WTC11 (cell line): ENCODE results near the gene ACSF2. TPM values are rescaled to one million over a fixed set of nuclear protein-coding genes. Genes with fewer than 3 reads are reported as not detected.

Experiments used
- ATAC-seq: fragments of 200-7000 bp; cut with Tn5 transposase; 2 replicates; pipeline ENCODE4 v1.10.0; 2021; ENCODE audit warnings: mild to moderate bottlenecking, moderate library complexity
- CTCF ChIA-PET: fragments of 300-600 bp; sonication (Branson Sonifier 250); formaldehyde crosslinking; loops from one replicate; lab custom pipeline; 2021; ENCODE audit warnings: antibody characterized with exemption; lab: Charles Lee
- POLR2A ChIA-PET: fragments of 350-600 bp; sonication (Branson Sonifier 250); formaldehyde crosslinking; loops from one replicate; lab custom pipeline; 2021; ENCODE audit warnings: antibody characterized with exemption; lab: Charles Lee
- DNase-seq: peaks from one replicate; pipeline ENCODE4 v3.0.0; 2021; ENCODE audit warnings: low spot score
- H3K27ac Mint-ChIP-seq: 2 replicates; pipeline ENCODE4 v1.8.0; 2021; ENCODE audit warnings: mixed read lengths
- H3K27me3 Mint-ChIP-seq: 2 replicates; pipeline ENCODE4 v1.8.0; 2021; ENCODE audit warnings: low read depth, mild to moderate bottlenecking, moderate library complexity, mixed read lengths
- H3K36me3 Mint-ChIP-seq: 2 replicates; pipeline ENCODE4 v1.8.0; 2021; ENCODE audit warnings: mixed read lengths
- H3K4me1 Mint-ChIP-seq: 2 replicates; pipeline ENCODE4 v1.8.0; 2022; ENCODE audit warnings: mixed read lengths
- H3K4me3 Mint-ChIP-seq: 2 replicates; pipeline ENCODE4 v1.8.0; 2021; ENCODE audit warnings: mild to moderate bottlenecking, moderate library complexity, mixed read lengths
- H3K9me3 Mint-ChIP-seq: 2 replicates; pipeline ENCODE4 v1.8.0; 2021; ENCODE audit warnings: mixed read lengths
- ATF1 ChIP-seq: sonication (generic); formaldehyde crosslinking; IDR thresholded peaks from 2 replicates; pipeline ENCODE4 v1.8.1; 2023; ENCODE audit warnings: mild to moderate bottlenecking, moderate library complexity, missing genetic modification reagents
- FOXJ3 ChIP-seq: sonication (generic); formaldehyde crosslinking; IDR thresholded peaks from 2 replicates; pipeline ENCODE4 v1.9.0; 2021; ENCODE audit warnings: missing genetic modification reagents, mild to moderate bottlenecking, borderline replicate concordance
- JUN ChIP-seq: sonication (generic); formaldehyde crosslinking; IDR thresholded peaks from 2 replicates; pipeline ENCODE4 v1.8.0; 2023; ENCODE audit warnings: mild to moderate bottlenecking, missing genetic modification reagents
- KAT7 ChIP-seq: sonication (generic); formaldehyde crosslinking; IDR thresholded peaks from 2 replicates; pipeline ENCODE4 v1.8.1; 2023; ENCODE audit warnings: missing genetic modification reagents, mild to moderate bottlenecking, borderline replicate concordance
- SOX15 ChIP-seq: fragments of 250-450 bp; sonication (Bioruptor Pico); IDR thresholded peaks from 2 replicates; pipeline ENCODE4 v1.9.0; 2021; ENCODE audit warnings: mild to moderate bottlenecking
- TEAD1 ChIP-seq: sonication (generic); formaldehyde crosslinking; IDR thresholded peaks from 2 replicates; pipeline ENCODE4 v1.8.0; 2022; ENCODE audit warnings: mild to moderate bottlenecking, missing genetic modification reagents
- TEAD4 ChIP-seq: sonication (generic); formaldehyde crosslinking; IDR thresholded peaks from 2 replicates; pipeline ENCODE4 v1.8.0; 2022; ENCODE audit warnings: mild to moderate bottlenecking, missing genetic modification reagents
- ZBTB21 ChIP-seq: sonication (generic); formaldehyde crosslinking; IDR thresholded peaks from 2 replicates; pipeline ENCODE4 v1.8.1; 2023; ENCODE audit warnings: mild to moderate bottlenecking, missing genetic modification reagents, borderline replicate concordance
- ZNF121 ChIP-seq: sonication (generic); formaldehyde crosslinking; IDR thresholded peaks from 2 replicates; pipeline ENCODE4 v1.8.0; 2023; ENCODE audit warnings: missing genetic modification reagents
- ZNF396 ChIP-seq: fragments of 250-450 bp; sonication (Bioruptor Pico); IDR thresholded peaks from 2 replicates; pipeline ENCODE4 v1.8.0; 2021; ENCODE audit warnings: mild to moderate bottlenecking, moderate library complexity, borderline replicate concordance
- ZNF671 ChIP-seq: fragments of 250-450 bp; sonication (Bioruptor Pico); IDR thresholded peaks from 2 replicates; pipeline ENCODE4 v1.8.0; 2021; ENCODE audit warnings: mild to moderate bottlenecking
- total RNA-seq: library from RNA; stranded (reverse); gene quantifications from 3 replicates; pipeline ENCODE4 v1.2.3, GENCODE V29; 2021
- TF ChIP-seq, protein P1 (sequence below): fragments of 250-450 bp; sonication (Bioruptor Pico); IDR thresholded peaks from 2 replicates; pipeline ENCODE4 v1.9.0; 2021; ENCODE audit warnings: moderate library complexity, mild to moderate bottlenecking, inconsistent platforms, borderline replicate concordance
- TF ChIP-seq, protein P2 (sequence below): sonication (generic); formaldehyde crosslinking; IDR thresholded peaks from 2 replicates; pipeline ENCODE4 v1.8.1; 2023; ENCODE audit warnings: mild to moderate bottlenecking, missing genetic modification reagents
- TF ChIP-seq, protein P3 (sequence below): sonication (generic); formaldehyde crosslinking; conservative IDR thresholded peaks from 2 replicates; pipeline ENCODE4 v1.8.1; 2023; ENCODE audit warnings: mild to moderate bottlenecking, low read depth, missing genetic modification reagents, moderate library complexity
- TF ChIP-seq, protein P4 (sequence below): fragments of 250-450 bp; sonication (Bioruptor Pico); IDR thresholded peaks from 2 replicates; pipeline ENCODE4 v1.9.0; 2021; ENCODE audit warnings: mild to moderate bottlenecking
- TF ChIP-seq, protein P5 (sequence below): sonication (generic); formaldehyde crosslinking; IDR thresholded peaks from 2 replicates; pipeline ENCODE4 v1.8.1; 2023; ENCODE audit warnings: mild to moderate bottlenecking, missing genetic modification reagents, moderate library complexity
- TF ChIP-seq, protein P6 (sequence below): sonication (generic); formaldehyde crosslinking; IDR thresholded peaks from 2 replicates; pipeline ENCODE4 v1.8.1; 2022; ENCODE audit warnings: mild to moderate bottlenecking, moderate library complexity, missing genetic modification reagents
- TF ChIP-seq, protein P7 (sequence below): sonication (generic); formaldehyde crosslinking; IDR thresholded peaks from 2 replicates; pipeline ENCODE4 v1.8.1; 2022; ENCODE audit warnings: missing genetic modification reagents, borderline replicate concordance
- TF ChIP-seq, protein P8 (sequence below): sonication (generic); formaldehyde crosslinking; IDR thresholded peaks from 2 replicates; pipeline ENCODE4 v1.8.0; 2023; ENCODE audit warnings: missing genetic modification reagents, mild to moderate bottlenecking, borderline replicate concordance

ACSF2 gene
- total RNA-seq, 1 experiment from 2014 or later: 19.9 TPM

DNA sequence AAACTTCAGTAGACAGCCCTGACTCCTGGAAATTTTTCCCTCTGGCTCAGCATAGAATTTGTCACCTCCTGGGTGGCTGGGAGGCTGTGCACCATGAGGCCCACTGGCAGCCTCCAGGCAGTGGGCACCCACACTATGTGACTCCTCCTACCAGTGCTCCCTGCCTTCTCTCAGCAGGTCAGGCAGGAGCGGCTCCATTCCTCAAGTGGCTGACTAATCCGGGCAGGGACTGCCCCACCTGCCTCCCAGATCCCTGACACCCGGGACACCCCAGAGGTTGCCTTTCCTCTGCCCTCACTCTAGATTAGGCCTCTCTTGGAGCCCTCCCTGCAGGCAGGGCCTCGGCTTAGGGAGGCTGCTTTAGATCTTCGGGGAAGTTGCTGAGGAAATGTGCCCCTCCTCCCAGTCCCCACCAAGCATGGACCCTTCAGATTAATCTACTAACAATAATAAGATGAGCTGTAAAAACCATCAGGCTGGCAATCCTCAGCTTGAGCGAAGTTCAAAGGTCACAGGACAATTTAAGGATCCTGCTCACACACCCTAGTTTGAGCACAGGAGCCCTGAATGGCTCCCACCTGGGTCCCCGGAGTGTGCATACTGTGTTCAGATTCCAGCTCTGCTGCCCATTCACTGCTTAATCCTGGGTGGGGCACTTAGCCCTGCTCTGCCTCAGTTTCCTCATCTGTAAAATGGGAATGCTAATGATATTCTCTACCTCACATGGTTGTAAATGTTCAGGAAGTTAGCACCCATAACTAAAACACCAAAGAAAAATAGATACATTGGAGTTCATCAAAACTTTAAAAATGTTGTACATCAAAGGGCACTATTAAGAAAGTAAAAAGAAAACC, 72.2 kb downstream of the ACSF2 start (continued):
- TF ChIP-seq, protein P1, sequence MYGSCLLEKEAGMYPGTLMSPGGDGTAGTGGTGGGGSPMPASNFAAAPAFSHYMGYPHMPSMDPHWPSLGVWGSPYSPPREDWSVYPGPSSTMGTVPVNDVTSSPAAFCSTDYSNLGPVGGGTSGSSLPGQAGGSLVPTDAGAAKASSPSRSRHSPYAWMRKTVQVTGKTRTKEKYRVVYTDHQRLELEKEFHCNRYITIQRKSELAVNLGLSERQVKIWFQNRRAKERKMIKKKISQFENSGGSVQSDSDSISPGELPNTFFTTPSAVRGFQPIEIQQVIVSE (CRISPR knock-in tag): no peak
- TF ChIP-seq, protein P2, sequence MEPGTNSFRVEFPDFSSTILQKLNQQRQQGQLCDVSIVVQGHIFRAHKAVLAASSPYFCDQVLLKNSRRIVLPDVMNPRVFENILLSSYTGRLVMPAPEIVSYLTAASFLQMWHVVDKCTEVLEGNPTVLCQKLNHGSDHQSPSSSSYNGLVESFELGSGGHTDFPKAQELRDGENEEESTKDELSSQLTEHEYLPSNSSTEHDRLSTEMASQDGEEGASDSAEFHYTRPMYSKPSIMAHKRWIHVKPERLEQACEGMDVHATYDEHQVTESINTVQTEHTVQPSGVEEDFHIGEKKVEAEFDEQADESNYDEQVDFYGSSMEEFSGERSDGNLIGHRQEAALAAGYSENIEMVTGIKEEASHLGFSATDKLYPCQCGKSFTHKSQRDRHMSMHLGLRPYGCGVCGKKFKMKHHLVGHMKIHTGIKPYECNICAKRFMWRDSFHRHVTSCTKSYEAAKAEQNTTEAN (CRISPR knock-in tag): no peak
- TF ChIP-seq ZNF121 (CRISPR knock-in tag) (no peak), ZNF671 (no peak), TEAD4 (no peak)
- TF ChIP-seq, protein P3, sequence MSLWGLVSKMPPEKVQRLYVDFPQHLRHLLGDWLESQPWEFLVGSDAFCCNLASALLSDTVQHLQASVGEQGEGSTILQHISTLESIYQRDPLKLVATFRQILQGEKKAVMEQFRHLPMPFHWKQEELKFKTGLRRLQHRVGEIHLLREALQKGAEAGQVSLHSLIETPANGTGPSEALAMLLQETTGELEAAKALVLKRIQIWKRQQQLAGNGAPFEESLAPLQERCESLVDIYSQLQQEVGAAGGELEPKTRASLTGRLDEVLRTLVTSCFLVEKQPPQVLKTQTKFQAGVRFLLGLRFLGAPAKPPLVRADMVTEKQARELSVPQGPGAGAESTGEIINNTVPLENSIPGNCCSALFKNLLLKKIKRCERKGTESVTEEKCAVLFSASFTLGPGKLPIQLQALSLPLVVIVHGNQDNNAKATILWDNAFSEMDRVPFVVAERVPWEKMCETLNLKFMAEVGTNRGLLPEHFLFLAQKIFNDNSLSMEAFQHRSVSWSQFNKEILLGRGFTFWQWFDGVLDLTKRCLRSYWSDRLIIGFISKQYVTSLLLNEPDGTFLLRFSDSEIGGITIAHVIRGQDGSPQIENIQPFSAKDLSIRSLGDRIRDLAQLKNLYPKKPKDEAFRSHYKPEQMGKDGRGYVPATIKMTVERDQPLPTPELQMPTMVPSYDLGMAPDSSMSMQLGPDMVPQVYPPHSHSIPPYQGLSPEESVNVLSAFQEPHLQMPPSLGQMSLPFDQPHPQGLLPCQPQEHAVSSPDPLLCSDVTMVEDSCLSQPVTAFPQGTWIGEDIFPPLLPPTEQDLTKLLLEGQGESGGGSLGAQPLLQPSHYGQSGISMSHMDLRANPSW: no peak
- TF ChIP-seq, protein P4, sequence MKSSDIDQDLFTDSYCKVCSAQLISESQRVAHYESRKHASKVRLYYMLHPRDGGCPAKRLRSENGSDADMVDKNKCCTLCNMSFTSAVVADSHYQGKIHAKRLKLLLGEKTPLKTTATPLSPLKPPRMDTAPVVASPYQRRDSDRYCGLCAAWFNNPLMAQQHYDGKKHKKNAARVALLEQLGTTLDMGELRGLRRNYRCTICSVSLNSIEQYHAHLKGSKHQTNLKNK: no peak

DNA sequence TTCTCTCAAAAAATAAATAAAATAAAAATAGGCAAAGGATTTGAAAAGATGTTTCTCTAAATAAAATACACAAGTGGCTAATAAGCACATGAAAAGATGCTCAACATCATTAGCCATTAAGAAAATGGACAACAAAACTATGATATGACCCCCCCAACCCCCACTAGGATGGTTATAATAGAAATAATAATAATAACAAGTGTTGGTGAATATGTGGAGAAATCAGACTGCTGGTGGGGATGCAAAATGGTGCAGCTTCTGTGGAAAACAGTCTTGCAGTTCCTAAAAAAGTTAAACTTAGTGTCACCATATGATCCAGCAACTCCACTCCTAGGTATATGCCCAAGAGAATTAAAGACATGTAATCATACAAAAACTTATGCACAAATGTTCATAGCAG, 73.3 kb downstream of the ACSF2 start:
- H3K27ac Mint-ChIP-seq: no peak overlapping the region
- TF ChIP-seq FOXJ3: no peak
- TF ChIP-seq, protein P5, sequence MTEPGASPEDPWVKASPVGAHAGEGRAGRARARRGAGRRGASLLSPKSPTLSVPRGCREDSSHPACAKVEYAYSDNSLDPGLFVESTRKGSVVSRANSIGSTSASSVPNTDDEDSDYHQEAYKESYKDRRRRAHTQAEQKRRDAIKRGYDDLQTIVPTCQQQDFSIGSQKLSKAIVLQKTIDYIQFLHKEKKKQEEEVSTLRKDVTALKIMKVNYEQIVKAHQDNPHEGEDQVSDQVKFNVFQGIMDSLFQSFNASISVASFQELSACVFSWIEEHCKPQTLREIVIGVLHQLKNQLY (CRISPR knock-in tag): no peak
- TF ChIP-seq, protein P6, sequence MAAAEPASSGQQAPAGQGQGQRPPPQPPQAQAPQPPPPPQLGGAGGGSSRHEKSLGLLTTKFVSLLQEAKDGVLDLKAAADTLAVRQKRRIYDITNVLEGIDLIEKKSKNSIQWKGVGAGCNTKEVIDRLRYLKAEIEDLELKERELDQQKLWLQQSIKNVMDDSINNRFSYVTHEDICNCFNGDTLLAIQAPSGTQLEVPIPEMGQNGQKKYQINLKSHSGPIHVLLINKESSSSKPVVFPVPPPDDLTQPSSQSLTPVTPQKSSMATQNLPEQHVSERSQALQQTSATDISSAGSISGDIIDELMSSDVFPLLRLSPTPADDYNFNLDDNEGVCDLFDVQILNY (CRISPR knock-in tag): no peak
- TF ChIP-seq, protein P7, sequence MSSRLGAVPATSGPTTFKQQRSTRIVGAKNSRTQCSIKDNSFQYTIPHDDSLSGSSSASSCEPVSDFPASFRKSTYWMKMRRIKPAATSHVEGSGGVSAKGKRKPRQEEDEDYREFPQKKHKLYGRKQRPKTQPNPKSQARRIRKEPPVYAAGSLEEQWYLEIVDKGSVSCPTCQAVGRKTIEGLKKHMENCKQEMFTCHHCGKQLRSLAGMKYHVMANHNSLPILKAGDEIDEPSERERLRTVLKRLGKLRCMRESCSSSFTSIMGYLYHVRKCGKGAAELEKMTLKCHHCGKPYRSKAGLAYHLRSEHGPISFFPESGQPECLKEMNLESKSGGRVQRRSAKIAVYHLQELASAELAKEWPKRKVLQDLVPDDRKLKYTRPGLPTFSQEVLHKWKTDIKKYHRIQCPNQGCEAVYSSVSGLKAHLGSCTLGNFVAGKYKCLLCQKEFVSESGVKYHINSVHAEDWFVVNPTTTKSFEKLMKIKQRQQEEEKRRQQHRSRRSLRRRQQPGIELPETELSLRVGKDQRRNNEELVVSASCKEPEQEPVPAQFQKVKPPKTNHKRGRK (CRISPR knock-in tag): no peak
- TF ChIP-seq KAT7 (CRISPR knock-in tag): no peak
- no peak for TF ChIP-seq ZBTB21 (CRISPR knock-in tag)
- TF ChIP-seq JUN: no peak
- no peak for TF ChIP-seq TEAD1 (CRISPR knock-in tag)
- TF ChIP-seq SOX15 (CRISPR knock-in tag): no peak
- no peak for TF ChIP-seq ATF1 (CRISPR knock-in tag)
- TF ChIP-seq ZNF396: no peak
- TF ChIP-seq, protein P8, sequence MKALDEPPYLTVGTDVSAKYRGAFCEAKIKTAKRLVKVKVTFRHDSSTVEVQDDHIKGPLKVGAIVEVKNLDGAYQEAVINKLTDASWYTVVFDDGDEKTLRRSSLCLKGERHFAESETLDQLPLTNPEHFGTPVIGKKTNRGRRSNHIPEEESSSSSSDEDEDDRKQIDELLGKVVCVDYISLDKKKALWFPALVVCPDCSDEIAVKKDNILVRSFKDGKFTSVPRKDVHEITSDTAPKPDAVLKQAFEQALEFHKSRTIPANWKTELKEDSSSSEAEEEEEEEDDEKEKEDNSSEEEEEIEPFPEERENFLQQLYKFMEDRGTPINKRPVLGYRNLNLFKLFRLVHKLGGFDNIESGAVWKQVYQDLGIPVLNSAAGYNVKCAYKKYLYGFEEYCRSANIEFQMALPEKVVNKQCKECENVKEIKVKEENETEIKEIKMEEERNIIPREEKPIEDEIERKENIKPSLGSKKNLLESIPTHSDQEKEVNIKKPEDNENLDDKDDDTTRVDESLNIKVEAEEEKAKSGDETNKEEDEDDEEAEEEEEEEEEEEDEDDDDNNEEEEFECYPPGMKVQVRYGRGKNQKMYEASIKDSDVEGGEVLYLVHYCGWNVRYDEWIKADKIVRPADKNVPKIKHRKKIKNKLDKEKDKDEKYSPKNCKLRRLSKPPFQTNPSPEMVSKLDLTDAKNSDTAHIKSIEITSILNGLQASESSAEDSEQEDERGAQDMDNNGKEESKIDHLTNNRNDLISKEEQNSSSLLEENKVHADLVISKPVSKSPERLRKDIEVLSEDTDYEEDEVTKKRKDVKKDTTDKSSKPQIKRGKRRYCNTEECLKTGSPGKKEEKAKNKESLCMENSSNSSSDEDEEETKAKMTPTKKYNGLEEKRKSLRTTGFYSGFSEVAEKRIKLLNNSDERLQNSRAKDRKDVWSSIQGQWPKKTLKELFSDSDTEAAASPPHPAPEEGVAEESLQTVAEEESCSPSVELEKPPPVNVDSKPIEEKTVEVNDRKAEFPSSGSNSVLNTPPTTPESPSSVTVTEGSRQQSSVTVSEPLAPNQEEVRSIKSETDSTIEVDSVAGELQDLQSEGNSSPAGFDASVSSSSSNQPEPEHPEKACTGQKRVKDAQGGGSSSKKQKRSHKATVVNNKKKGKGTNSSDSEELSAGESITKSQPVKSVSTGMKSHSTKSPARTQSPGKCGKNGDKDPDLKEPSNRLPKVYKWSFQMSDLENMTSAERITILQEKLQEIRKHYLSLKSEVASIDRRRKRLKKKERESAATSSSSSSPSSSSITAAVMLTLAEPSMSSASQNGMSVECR: no peak
- TF ChIP-seq, all 79 proteins: peak for 0
- Mint-ChIP-seq H3K9me3 (no peaks in the 10 kb centered on the region), H3K36me3 (no peaks in the 10 kb centered on the region), H3K27me3 (no peaks in the 10 kb centered on the region), H3K4me3 (no peak overlapping the region), H3K4me1 (peaks cover 8% of the 10 kb centered on the region)
- ChIA-PET POLR2A (no interaction called here), CTCF (interaction anchor here (1.5 kb wide), 1 partner anchor 12 kb away, joined by 7 read pairs; no protein-coding TSS in a partner anchor)
- ATAC-seq (no peak), DNase-seq (no peak)
